Activated naive CD8-positive, alpha-beta T cell treated with anti-CD3 and anti-CD28 coated beads, Interleukin-2, amount 10 ng/mL, durations not matched to agents 7 days and 5 days (primary cell): ENCODE data around the gene GNAI2. TPM values are rescaled to one million over a fixed set of nuclear protein-coding genes. Genes with fewer than 3 reads are reported as not detected.
"Not testable (repeated sequence)": the region's sequence is repeated elsewhere in the genome, so short reads cannot be mapped to it uniquely, and the experiment has no call there.

ENCODE experiments used
- ATAC-seq: fragments of 150-1000 bp; cut with Tn5 transposase; one replicate; pipeline ENCODE4 v1.10.0; 2021; ENCODE audit warnings: low read depth, moderate library complexity
- POLR2A ChIA-PET: fragments of 350-600 bp; sonication (Branson Sonifier 250); formaldehyde crosslinking; loops from one replicate; lab custom pipeline; 2021; ENCODE audit warnings: antibody characterized with exemption; lab: Charles Lee
- DNase-seq: peaks from one replicate; pipeline ENCODE4 v3.0.0; 2021
- H3K27ac Mint-ChIP-seq: one replicate; pipeline ENCODE4 v1.8.0; 2022; ENCODE audit warnings: mild to moderate bottlenecking, mixed read lengths
- H3K27me3 Mint-ChIP-seq: one replicate; pipeline ENCODE4 v1.8.0; 2022; ENCODE audit warnings: mild to moderate bottlenecking, moderate library complexity, mixed read lengths
- H3K36me3 Mint-ChIP-seq: one replicate; pipeline ENCODE4 v1.8.0; 2021; ENCODE audit warnings: mild to moderate bottlenecking, mixed read lengths
- H3K4me1 Mint-ChIP-seq: one replicate; pipeline ENCODE4 v1.8.0; 2021; ENCODE audit warnings: mixed read lengths
- H3K4me3 Mint-ChIP-seq: one replicate; pipeline ENCODE4 v1.8.0; 2022; ENCODE audit warnings: mild to moderate bottlenecking, moderate library complexity, mixed read lengths
- H3K9me3 Mint-ChIP-seq: one replicate; pipeline ENCODE4 v1.8.0; 2021; ENCODE audit warnings: mixed read lengths
- total RNA-seq, 2 experiments: library from RNA; stranded (reverse); gene quantifications; one replicate each; pipeline ENCODE4 v1.2.3, GENCODE V29; 2021

Gene GNAI2
- total RNA-seq, 2 experiments from 2014 or later: 435 to 448 TPM

- Mint-ChIP-seq H3K9me3 (no peaks in the 10 kb centered on the region), H3K27me3 (peaks cover 36% of the 10 kb centered on the region), H3K36me3 (no peaks in the 10 kb centered on the region), H3K27ac (no peak overlapping the region), H3K4me1 (peaks cover 3% of the 10 kb centered on the region), H3K4me3 (no peak overlapping the region)
- POLR2A ChIA-PET: interaction anchor here (0.7 kb wide), 1 partner anchor 157 kb away, joined by 6 read pairs; no protein-coding TSS in a partner anchor
- no peak for ATAC-seq
- no peak for DNase-seq
Measured at GRCh38 chr3:50208677-50209344, 27.2 kb upstream of the GNAI2 start.

- no peaks in the 10 kb centered on the region for H3K9me3 Mint-ChIP-seq
- ATAC-seq (no peak), DNase-seq (no peak)
- H3K4me3 Mint-ChIP-seq: no peak overlapping the region
- H3K27ac Mint-ChIP-seq: no peak overlapping the region
- H3K36me3 Mint-ChIP-seq: no peaks in the 10 kb centered on the region
- POLR2A ChIA-PET: no interaction called here
- peaks cover 3% of the 10 kb centered on the region for H3K4me1 Mint-ChIP-seq
- peaks cover 26% of the 10 kb centered on the region for H3K27me3 Mint-ChIP-seq
Measured at GRCh38 chr3:50210176-50210509, 25.9 kb upstream of the GNAI2 start.

- POLR2A ChIA-PET: interaction anchor here (0.7 kb wide), 1 partner anchor 1203 kb away, joined by 3 read pairs; no protein-coding TSS in a partner anchor
Measured at GRCh38 chr3:50210510-50211367, 25.3 kb upstream of the GNAI2 start.

GRCh38 chr3:50211368-50211717 is 24.7 kb upstream of the GNAI2 start:
- H3K4me1 Mint-ChIP-seq, H3K27ac Mint-ChIP-seq, DNase-seq, ATAC-seq, H3K9me3 Mint-ChIP-seq, H3K36me3 Mint-ChIP-seq, H3K4me3 Mint-ChIP-seq: not testable (repeated sequence)
- H3K27me3 Mint-ChIP-seq: peaks cover 22% of the 10 kb centered on the region
- POLR2A ChIA-PET: interaction anchor here (0.7 kb wide), 1 partner anchor 1203 kb away, joined by 3 read pairs; no protein-coding TSS in a partner anchor

More at GRCh38 chr3:50210510-50211367, 25.3 kb upstream of the GNAI2 start:
- no peak for DNase-seq
- Mint-ChIP-seq H3K4me1 (peaks cover 3% of the 10 kb centered on the region), H3K9me3 (no peaks in the 10 kb centered on the region), H3K4me3 (no peak overlapping the region), H3K36me3 (no peaks in the 10 kb centered on the region), H3K27me3 (peaks cover 26% of the 10 kb centered on the region), H3K27ac (no peak overlapping the region)
- no peak for ATAC-seq

GRCh38 chr3:50211930-50212329 is 24.1 kb upstream of the GNAI2 start:
- peaks cover 3% of the 10 kb centered on the region for H3K4me1 Mint-ChIP-seq
- H3K36me3 Mint-ChIP-seq: no peaks in the 10 kb centered on the region
- peak overlapping the region; percentile 25 for H3K27ac Mint-ChIP-seq
- POLR2A ChIA-PET: no interaction called here
- DNase-seq (no peak), ATAC-seq (peak; percentile 24)
- H3K9me3 Mint-ChIP-seq: no peaks in the 10 kb centered on the region
- peaks cover 16% of the 10 kb centered on the region for H3K27me3 Mint-ChIP-seq
- no peak overlapping the region for H3K4me3 Mint-ChIP-seq

- Mint-ChIP-seq H3K27ac (peak overlapping the region; percentile 25), H3K4me3 (no peak overlapping the region), H3K9me3 (no peaks in the 10 kb centered on the region), H3K4me1 (peaks cover 3% of the 10 kb centered on the region), H3K27me3 (peaks cover 11% of the 10 kb centered on the region), H3K36me3 (no peaks in the 10 kb centered on the region)
- ATAC-seq: no peak
- POLR2A ChIA-PET: no interaction called here
- DNase-seq: no peak
Measured at GRCh38 chr3:50212502-50212901, 23.5 kb upstream of the GNAI2 start.

- no peak overlapping the region for H3K27ac Mint-ChIP-seq
- no peak for DNase-seq
- POLR2A ChIA-PET: no interaction called here
- H3K4me1 Mint-ChIP-seq: peaks cover 3% of the 10 kb centered on the region
- no peaks in the 10 kb centered on the region for H3K9me3 Mint-ChIP-seq
- H3K27me3 Mint-ChIP-seq: peaks cover 10% of the 10 kb centered on the region
- no peaks in the 10 kb centered on the region for H3K36me3 Mint-ChIP-seq
- no peak for ATAC-seq
- no peak overlapping the region for H3K4me3 Mint-ChIP-seq
Measured at GRCh38 chr3:50212971-50213370, 23.0 kb upstream of the GNAI2 start.

- no peak for DNase-seq
- Mint-ChIP-seq H3K9me3 (no peaks in the 10 kb centered on the region), H3K4me1 (peaks cover 3% of the 10 kb centered on the region), H3K27ac (no peak overlapping the region), H3K36me3 (no peaks in the 10 kb centered on the region), H3K27me3 (peaks cover 6% of the 10 kb centered on the region), H3K4me3 (no peak overlapping the region)
- ATAC-seq: no peak
- POLR2A ChIA-PET: interaction anchor here (1.3 kb wide), 1 partner anchor 19 kb away, joined by 5 read pairs; no protein-coding TSS in a partner anchor
Measured at GRCh38 chr3:50213373-50213772, 22.6 kb upstream of the GNAI2 start.

GRCh38 chr3:50214824-50215223 is 21.2 kb upstream of the GNAI2 start:
- H3K36me3 Mint-ChIP-seq: no peaks in the 10 kb centered on the region
- peaks cover 3% of the 10 kb centered on the region for H3K4me1 Mint-ChIP-seq
- POLR2A ChIA-PET: interaction anchor here (0.7 to 1.3 kb wide), 2 partner anchors 20 kb away, joined by 3 to 5 read pairs; no protein-coding TSS in a partner anchor
- H3K27me3 Mint-ChIP-seq: no peaks in the 10 kb centered on the region
- no peak overlapping the region for H3K27ac Mint-ChIP-seq
- no peaks in the 10 kb centered on the region for H3K9me3 Mint-ChIP-seq
- ATAC-seq (no peak), DNase-seq (no peak)
- H3K4me3 Mint-ChIP-seq: no peak overlapping the region

GRCh38 chr3:50215529-50215928 is 20.5 kb upstream of the GNAI2 start:
- Mint-ChIP-seq H3K36me3 (no peaks in the 10 kb centered on the region), H3K27ac (no peak overlapping the region), H3K27me3 (no peaks in the 10 kb centered on the region), H3K9me3 (no peaks in the 10 kb centered on the region), H3K4me1 (peaks cover 3% of the 10 kb centered on the region), H3K4me3 (no peak overlapping the region)
- no peak for DNase-seq
- no peak for ATAC-seq
- POLR2A ChIA-PET: interaction anchor here (0.7 kb wide), 1 partner anchor 21 kb away, joined by 3 read pairs; no protein-coding TSS in a partner anchor

- Mint-ChIP-seq H3K27me3 (no peaks in the 10 kb centered on the region), H3K4me3 (no peak overlapping the region), H3K27ac (no peak overlapping the region), H3K4me1 (no peaks in the 10 kb centered on the region), H3K9me3 (no peaks in the 10 kb centered on the region), H3K36me3 (no peaks in the 10 kb centered on the region)
- DNase-seq (no peak), ATAC-seq (no peak)
- POLR2A ChIA-PET: no interaction called here
Measured at GRCh38 chr3:50217681-50218080, 18.3 kb upstream of the GNAI2 start.

- Mint-ChIP-seq H3K4me1 (no peaks in the 10 kb centered on the region), H3K27ac (no peak overlapping the region), H3K36me3 (no peaks in the 10 kb centered on the region), H3K27me3 (peaks cover 3% of the 10 kb centered on the region), H3K4me3 (no peak overlapping the region), H3K9me3 (no peaks in the 10 kb centered on the region)
- no peak for ATAC-seq
- no peak for DNase-seq
- POLR2A ChIA-PET: no interaction called here
Measured at GRCh38 chr3:50218448-50218847, 17.6 kb upstream of the GNAI2 start.

GRCh38 chr3:50219285-50219684 is 16.7 kb upstream of the GNAI2 start:
- Mint-ChIP-seq H3K4me1 (no peaks in the 10 kb centered on the region), H3K27me3 (peaks cover 7% of the 10 kb centered on the region), H3K9me3 (no peaks in the 10 kb centered on the region), H3K36me3 (no peaks in the 10 kb centered on the region), H3K27ac (no peak overlapping the region), H3K4me3 (no peak overlapping the region)
- DNase-seq (no peak), ATAC-seq (no peak)
- POLR2A ChIA-PET: no interaction called here
